ENCODE data around the gene MED31.

The MED31 gene

GRCh38 chr17:6674586-6674985 is 23.2 kb upstream of the MED31 start:
- Histone ChIP-seq H2AFZ (no peak overlapping the region), H3K4me1 (no peaks in the 10 kb centered on the region), H3K4me2 (ENCODE audit: low read length) (no peak overlapping the region), H3K9me3 (ENCODE audit: control insufficient read depth, low read length) (no peaks in the 10 kb centered on the region), H3K79me2 (no peaks in the 10 kb centered on the region), H3K9ac (no peak overlapping the region), H3K36me3 (ENCODE audit: control insufficient read depth, insufficient read depth, low read length) (no peaks in the 10 kb centered on the region), H3K4me3 (ENCODE audit: low read depth, low read length) (no peak overlapping the region), H3K27ac (no peak overlapping the region), H3K27me3 (ENCODE audit: control insufficient read depth, insufficient read depth, low read length) (no peaks in the 10 kb centered on the region)
- TF ChIP-seq CTCF (IDR thresholded peaks at IDR 0.05) = no peak

- H3K9me3 ChIP-seq (ENCODE audit: control insufficient read depth, low read length) = no peaks in the 10 kb centered on the region
- TF ChIP-seq CTCF (IDR thresholded peaks at IDR 0.05) = no peak
- H3K4me3 ChIP-seq (ENCODE audit: low read depth, low read length) = no peak overlapping the region
- no peak overlapping the region for H2AFZ ChIP-seq
- H3K4me1 ChIP-seq = no peaks in the 10 kb centered on the region
- no peak overlapping the region for H3K27ac ChIP-seq
- no peak overlapping the region for H3K9ac ChIP-seq
- no peaks in the 10 kb centered on the region for H3K79me2 ChIP-seq
- H3K27me3 ChIP-seq (ENCODE audit: control insufficient read depth, insufficient read depth, low read length) = no peaks in the 10 kb centered on the region
- no peak overlapping the region for H3K4me2 ChIP-seq (ENCODE audit: low read length)
- no peaks in the 10 kb centered on the region for H3K36me3 ChIP-seq (ENCODE audit: control insufficient read depth, insufficient read depth, low read length)
These were observed 20.0 kb upstream of the MED31 start for GRCh38 chr17:6671431-6671830.

GRCh38 chr17:6670999-6671398 is 19.6 kb upstream of the MED31 start:
- Histone ChIP-seq H3K9ac (no peak overlapping the region), H3K4me1 (no peaks in the 10 kb centered on the region), H3K4me3 (ENCODE audit: low read depth, low read length) (no peak overlapping the region), H3K27me3 (ENCODE audit: control insufficient read depth, insufficient read depth, low read length) (no peaks in the 10 kb centered on the region), H3K27ac (no peak overlapping the region), H2AFZ (no peak overlapping the region), H3K79me2 (no peaks in the 10 kb centered on the region), H3K4me2 (ENCODE audit: low read length) (no peak overlapping the region), H3K9me3 (ENCODE audit: control insufficient read depth, low read length) (no peaks in the 10 kb centered on the region), H3K36me3 (ENCODE audit: control insufficient read depth, insufficient read depth, low read length) (no peaks in the 10 kb centered on the region)
- no peak for TF ChIP-seq CTCF (IDR thresholded peaks at IDR 0.05)

- H3K36me3 ChIP-seq (ENCODE audit: control insufficient read depth, insufficient read depth, low read length) = no peaks in the 10 kb centered on the region
- no peak overlapping the region for H3K27ac ChIP-seq
- H3K9me3 ChIP-seq (ENCODE audit: control insufficient read depth, low read length) = no peaks in the 10 kb centered on the region
- H3K4me1 ChIP-seq = no peaks in the 10 kb centered on the region
- H3K9ac ChIP-seq = no peak overlapping the region
- no peaks in the 10 kb centered on the region for H3K27me3 ChIP-seq (ENCODE audit: control insufficient read depth, insufficient read depth, low read length)
- H3K4me2 ChIP-seq (ENCODE audit: low read length) = no peak overlapping the region
- no peak overlapping the region for H2AFZ ChIP-seq
- H3K4me3 ChIP-seq (ENCODE audit: low read depth, low read length) = no peak overlapping the region
- H3K79me2 ChIP-seq = no peaks in the 10 kb centered on the region
- TF ChIP-seq CTCF (IDR thresholded peaks at IDR 0.05) = no peak
These were observed 19.2 kb upstream of the MED31 start for GRCh38 chr17:6670571-6670970.

- Histone ChIP-seq H3K79me2 (no peaks in the 10 kb centered on the region), H3K9me3 (ENCODE audit: control insufficient read depth, low read length) (no peaks in the 10 kb centered on the region), H3K36me3 (ENCODE audit: control insufficient read depth, insufficient read depth, low read length) (no peaks in the 10 kb centered on the region), H3K4me3 (ENCODE audit: low read depth, low read length) (no peak overlapping the region), H3K27ac (no peak overlapping the region), H3K4me2 (ENCODE audit: low read length) (no peak overlapping the region), H3K9ac (no peak overlapping the region), H3K27me3 (ENCODE audit: control insufficient read depth, insufficient read depth, low read length) (no peaks in the 10 kb centered on the region), H3K4me1 (no peaks in the 10 kb centered on the region), H2AFZ (no peak overlapping the region)
- TF ChIP-seq CTCF (IDR thresholded peaks at IDR 0.05) = no peak
These were observed 18.2 kb upstream of the MED31 start for GRCh38 chr17:6669479-6670212.

Data from parathyroid adenoma (tissue), 2 donors.